Adipocyte (in vitro differentiated cells): ENCODE data around the gene MCF2L2.
A peak's percentile ranks its signal among the peaks of the same experiment; 100 is the strongest.

Experiments used
- DNase-seq: peaks from one replicate; pipeline ENCODE4 v3.0.0-alpha.2; 2015; ENCODE audit warnings: low read depth
- H3K27me3 ChIP-seq: replicated peaks from 2 replicates; pipeline ENCODE4 v1.7.0; 2013; ENCODE audit warnings: mild to moderate bottlenecking, low read length, moderate library complexity; ENCODE audit not compliant: control insufficient read depth, insufficient read depth
- H3K36me3 ChIP-seq: 2 replicates; pipeline ENCODE4 v1.7.0; 2013; ENCODE audit warnings: low read length, mild to moderate bottlenecking, moderate library complexity; ENCODE audit not compliant: control insufficient read depth, insufficient read depth, severe bottlenecking
- H3K4me1 ChIP-seq: 2 replicates; pipeline ENCODE4 v1.7.0; 2013; ENCODE audit warnings: mild to moderate bottlenecking, low read length, moderate library complexity; ENCODE audit not compliant: control insufficient read depth, insufficient read depth
- H3K4me3 ChIP-seq: 2 replicates; pipeline ENCODE4 v1.7.0; 2013; ENCODE audit warnings: mild to moderate bottlenecking, low read length, moderate library complexity
- H3K9ac ChIP-seq: 2 replicates; pipeline ENCODE4 v1.7.0; 2013; ENCODE audit warnings: mild to moderate bottlenecking, low read length, moderate library complexity
- H3K9me3 ChIP-seq: 2 replicates; pipeline ENCODE4 v1.7.0; 2013; ENCODE audit warnings: mild to moderate bottlenecking, low read length, moderate library complexity; ENCODE audit not compliant: control insufficient read depth

The MCF2L2 gene

DNA sequence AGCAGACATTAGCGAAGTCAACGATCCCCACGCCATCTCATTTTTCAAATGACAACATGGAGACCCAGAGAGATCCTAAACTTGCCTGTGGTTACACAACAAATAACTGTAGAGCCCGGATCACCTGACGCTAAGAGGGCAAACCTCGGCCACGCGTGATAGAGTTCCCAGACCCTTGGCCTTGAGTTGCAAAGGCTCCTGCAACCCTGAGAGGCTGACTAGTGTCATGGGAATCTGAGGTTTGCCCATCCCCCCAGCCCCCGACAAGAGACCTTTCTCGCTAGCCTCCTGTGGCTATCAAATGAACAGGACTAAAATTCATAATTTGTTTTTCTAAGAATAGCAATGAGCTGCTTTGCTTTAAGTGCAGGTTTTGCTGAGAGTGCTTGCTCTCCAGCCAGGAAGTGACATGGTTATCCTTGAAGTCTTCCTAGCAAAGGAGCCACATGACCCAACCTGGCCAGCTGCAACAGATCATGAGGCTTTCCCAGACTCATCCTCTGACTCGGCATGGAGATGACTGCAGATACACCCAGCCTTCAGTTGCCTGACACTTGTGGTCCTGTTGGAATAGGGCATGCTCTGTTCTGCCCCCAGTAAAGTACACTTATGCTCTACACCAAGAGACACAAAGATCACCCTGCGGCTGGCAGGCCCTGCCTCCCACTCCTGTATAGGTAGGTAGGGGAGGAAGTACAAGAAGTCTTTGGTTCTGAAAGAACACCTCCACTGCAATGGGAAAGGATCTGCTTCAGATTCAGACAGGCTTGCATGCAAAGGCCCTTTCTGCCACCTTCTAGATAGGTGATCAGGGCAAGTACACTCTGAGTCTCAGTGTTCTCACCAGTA lies 36.0 kb downstream of the MCF2L2 start:
- DNase-seq = no peak
- H3K36me3 ChIP-seq = no peaks in the 10 kb centered on the region
- no peak overlapping the region for H3K4me3 ChIP-seq
- H3K4me1 ChIP-seq = peaks cover 11% of the 10 kb centered on the region
- no peak overlapping the region for H3K9ac ChIP-seq
- H3K9me3 ChIP-seq = no peaks in the 10 kb centered on the region
- H3K27me3 ChIP-seq = peaks cover 10% of the 10 kb centered on the region

DNA sequence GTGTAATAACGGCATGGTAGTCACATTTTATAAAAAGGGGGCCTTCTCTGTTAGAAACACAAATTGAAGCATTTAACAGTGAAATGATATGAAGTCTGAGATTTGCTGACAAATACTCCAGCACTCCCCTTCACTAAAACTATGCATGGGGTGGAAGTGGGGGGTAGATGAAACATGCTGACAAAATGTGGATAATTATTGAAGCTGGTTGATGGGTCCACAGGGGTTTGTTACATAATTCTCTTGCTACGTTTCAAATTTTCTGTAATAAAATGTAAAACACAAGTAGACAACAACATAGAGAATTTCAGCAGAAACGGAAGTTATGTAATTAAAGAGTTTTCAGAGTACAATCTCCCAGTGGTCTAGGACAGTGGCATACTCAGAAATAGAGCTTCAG lies 37.0 kb downstream of the MCF2L2 start:
- H3K27me3 ChIP-seq = peaks cover 10% of the 10 kb centered on the region
- peaks cover 11% of the 10 kb centered on the region for H3K4me1 ChIP-seq
- no peak overlapping the region for H3K4me3 ChIP-seq
- DNase-seq = no peak
- H3K9ac ChIP-seq = no peak overlapping the region
- no peaks in the 10 kb centered on the region for H3K9me3 ChIP-seq
- no peaks in the 10 kb centered on the region for H3K36me3 ChIP-seq

DNA sequence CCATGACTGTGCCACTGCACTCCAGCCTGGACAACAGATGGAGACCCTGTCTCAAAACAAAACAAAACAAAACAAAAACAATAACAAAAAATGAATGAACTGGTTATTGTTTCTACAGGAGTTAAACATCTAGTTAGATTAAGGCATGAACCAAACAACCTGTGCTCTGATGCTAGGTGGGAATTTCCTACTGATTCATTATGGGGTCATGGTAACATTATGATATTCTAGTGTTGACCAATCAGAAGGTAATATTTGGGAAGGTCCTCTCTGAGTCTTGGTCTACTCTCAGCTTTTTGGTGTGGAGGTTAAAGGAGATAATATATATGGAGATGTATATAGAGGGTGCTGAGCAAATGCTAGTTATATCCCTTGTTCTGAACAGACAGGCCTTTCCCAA lies 37.6 kb downstream of the MCF2L2 start:
- Histone ChIP-seq H3K27me3 (peaks cover 10% of the 10 kb centered on the region), H3K9me3 (no peaks in the 10 kb centered on the region), H3K4me1 (peaks cover 14% of the 10 kb centered on the region), H3K36me3 (no peaks in the 10 kb centered on the region), H3K4me3 (no peak overlapping the region), H3K9ac (no peak overlapping the region)
- DNase-seq = no peak

GRCh38 chr3:183388213-183388895 lies 40.1 kb downstream of the MCF2L2 start:
- H3K4me3 ChIP-seq = no peak overlapping the region
- H3K4me1 ChIP-seq = peaks cover 10% of the 10 kb centered on the region
- H3K9me3 ChIP-seq = no peaks in the 10 kb centered on the region
- H3K27me3 ChIP-seq = peaks cover 5% of the 10 kb centered on the region
- no peaks in the 10 kb centered on the region for H3K36me3 ChIP-seq
- DNase-seq = no peak
- no peak overlapping the region for H3K9ac ChIP-seq

DNA sequence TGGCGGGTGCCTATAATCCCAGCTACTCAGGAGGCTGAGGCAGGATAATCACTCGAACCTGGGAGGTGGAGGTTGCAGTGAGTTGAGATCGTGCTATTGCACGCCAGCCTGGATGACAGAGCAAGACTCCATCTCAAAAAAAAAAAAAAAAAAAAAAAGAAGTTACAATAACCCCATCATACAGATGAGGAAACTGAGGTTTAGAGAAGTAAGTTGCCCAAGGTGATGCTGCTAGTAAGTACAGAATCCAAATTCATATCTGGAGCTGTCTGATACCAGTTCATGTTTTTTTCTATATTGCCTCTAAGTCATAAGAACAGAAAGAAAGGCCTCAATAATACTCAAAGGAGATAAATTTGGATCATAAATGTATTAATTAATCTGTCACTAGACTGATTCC lies 40.6 kb downstream of the MCF2L2 start:
- DNase-seq = no peak
- H3K36me3 ChIP-seq = no peaks in the 10 kb centered on the region

DNA sequence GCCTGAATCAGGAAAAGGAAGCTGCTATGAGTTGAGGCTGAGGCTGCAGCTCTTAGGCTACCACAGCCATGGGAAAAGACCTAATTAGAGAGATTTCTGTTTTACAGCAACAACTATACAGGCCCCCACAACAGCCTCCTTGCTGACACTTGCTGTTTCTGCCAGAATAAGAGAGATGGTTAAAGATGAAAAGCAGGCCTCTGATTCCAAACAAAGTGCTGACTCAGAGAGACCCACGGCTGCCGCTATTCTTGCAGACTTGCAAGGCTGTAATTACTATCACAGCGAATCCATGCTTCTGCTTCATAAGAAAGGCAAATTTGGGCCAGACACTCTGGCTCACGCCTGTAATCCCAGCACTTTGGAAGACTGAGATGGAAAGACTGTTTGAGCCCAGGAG lies 41.8 kb downstream of the MCF2L2 start:
- Histone ChIP-seq H3K36me3 (no peaks in the 10 kb centered on the region), H3K9ac (peak overlapping the region; percentile 28), H3K9me3 (no peaks in the 10 kb centered on the region), H3K4me1 (peaks cover 10% of the 10 kb centered on the region), H3K4me3 (no peak overlapping the region), H3K27me3 (no peaks in the 10 kb centered on the region)
- no peak for DNase-seq

More for the DNA sequence above, 40.6 kb downstream of the MCF2L2 start:
- Histone ChIP-seq H3K4me1 (peaks cover 10% of the 10 kb centered on the region), H3K9me3 (no peaks in the 10 kb centered on the region), H3K27me3 (peaks cover 3% of the 10 kb centered on the region), H3K9ac (no peak overlapping the region), H3K4me3 (no peak overlapping the region)

DNA sequence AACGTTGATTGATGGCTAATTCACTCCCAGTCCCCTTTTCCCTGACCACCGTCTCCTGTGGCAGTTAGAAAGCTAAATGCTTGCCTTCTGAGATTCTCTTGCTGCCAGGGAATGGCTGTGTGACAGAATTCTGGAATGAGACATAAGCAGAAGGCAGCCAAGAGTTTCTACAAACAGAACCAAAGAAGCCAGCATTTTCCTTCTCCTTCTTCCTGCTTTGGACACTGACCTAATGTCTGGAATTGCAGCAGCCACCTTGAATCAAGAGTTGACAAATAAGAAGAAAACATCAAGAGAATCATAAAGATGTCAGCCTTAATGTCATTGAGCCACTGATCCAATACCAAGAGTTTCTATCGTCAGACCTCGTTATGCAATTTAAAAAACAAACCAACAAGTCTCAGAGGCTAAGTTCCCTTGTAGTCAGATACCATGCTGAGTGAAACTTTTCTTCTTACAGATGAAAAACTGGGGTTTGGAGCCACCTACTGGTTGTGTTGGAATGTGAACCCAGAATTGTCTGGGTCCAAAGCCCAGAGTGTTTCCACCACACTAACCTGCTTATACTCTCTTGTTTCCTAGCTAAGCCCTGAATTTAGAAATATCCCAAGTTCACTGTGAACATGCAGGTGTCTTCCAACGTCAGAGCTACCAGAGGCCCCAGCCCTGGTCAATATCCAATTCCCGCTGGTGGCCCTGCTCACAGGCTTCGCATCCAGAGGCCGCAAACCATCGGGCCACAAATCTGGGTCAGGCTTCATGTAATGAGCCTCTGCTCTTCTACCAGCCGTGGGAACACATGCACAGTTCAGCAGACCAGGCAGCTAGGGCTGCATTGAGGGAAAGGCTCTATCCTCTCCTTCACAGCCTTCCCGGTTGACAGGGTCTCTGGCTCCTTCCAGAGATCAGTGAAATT lies 42.5 kb downstream of the MCF2L2 start:
- Histone ChIP-seq H3K4me3 (peak overlapping the region; percentile 51), H3K36me3 (no peaks in the 10 kb centered on the region), H3K9ac (peak overlapping the region; percentile 28), H3K27me3 (no peaks in the 10 kb centered on the region), H3K4me1 (peaks cover 10% of the 10 kb centered on the region), H3K9me3 (no peaks in the 10 kb centered on the region)
- peak; percentile 91 for DNase-seq

- H3K9ac ChIP-seq = no peak overlapping the region
- H3K27me3 ChIP-seq = no peaks in the 10 kb centered on the region
- no peak overlapping the region for H3K4me3 ChIP-seq
- no peaks in the 10 kb centered on the region for H3K9me3 ChIP-seq
- DNase-seq = no peak
- H3K4me1 ChIP-seq = peaks cover 10% of the 10 kb centered on the region
- no peaks in the 10 kb centered on the region for H3K36me3 ChIP-seq
These were observed 46.7 kb downstream of the MCF2L2 start for GRCh38 chr3:183381673-183382072.

DNA sequence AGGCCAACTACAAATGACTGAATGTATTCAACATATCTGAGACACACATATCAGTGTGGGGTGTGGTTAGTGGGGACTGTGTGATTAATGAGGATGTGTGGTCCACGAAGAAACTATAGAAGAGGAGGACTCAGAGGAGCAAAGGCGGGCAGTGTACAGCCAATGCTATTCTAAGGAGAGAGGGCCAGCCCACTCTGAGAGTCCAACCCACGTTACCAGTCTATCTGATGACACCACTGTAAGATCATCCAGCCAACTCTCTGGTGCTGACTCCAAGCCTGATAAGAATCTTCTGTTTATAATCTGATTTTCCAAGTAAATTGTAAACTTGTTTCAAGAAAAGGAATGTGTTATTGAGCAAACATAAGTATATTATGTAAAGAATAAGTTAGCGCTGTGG lies 47.2 kb downstream of the MCF2L2 start:
- Histone ChIP-seq H3K4me1 (peaks cover 8% of the 10 kb centered on the region), H3K27me3 (no peaks in the 10 kb centered on the region), H3K36me3 (no peaks in the 10 kb centered on the region), H3K9me3 (no peaks in the 10 kb centered on the region), H3K4me3 (no peak overlapping the region), H3K9ac (no peak overlapping the region)
- DNase-seq = peak; percentile 49

DNA sequence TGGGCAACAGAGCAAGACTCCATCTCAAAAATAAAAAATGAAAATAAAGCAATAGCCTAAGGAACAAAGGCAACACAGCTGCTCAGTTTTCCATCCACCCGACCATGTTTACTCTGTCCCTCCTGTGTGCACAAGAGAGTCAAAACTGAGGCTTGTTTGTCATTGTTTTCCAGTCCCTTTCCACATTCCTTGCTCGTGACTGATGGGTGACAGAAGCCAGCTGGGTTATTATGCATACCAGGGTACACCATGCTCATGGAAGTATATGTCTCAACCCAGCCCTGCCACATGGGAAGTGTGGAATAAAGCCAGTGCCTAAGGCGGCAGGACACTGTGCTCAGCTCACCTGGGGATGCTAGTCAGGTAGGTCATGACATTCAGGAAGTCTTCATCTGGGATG lies 49.5 kb downstream of the MCF2L2 start:
- no peaks in the 10 kb centered on the region for H3K36me3 ChIP-seq
- no peak overlapping the region for H3K4me3 ChIP-seq

DNA sequence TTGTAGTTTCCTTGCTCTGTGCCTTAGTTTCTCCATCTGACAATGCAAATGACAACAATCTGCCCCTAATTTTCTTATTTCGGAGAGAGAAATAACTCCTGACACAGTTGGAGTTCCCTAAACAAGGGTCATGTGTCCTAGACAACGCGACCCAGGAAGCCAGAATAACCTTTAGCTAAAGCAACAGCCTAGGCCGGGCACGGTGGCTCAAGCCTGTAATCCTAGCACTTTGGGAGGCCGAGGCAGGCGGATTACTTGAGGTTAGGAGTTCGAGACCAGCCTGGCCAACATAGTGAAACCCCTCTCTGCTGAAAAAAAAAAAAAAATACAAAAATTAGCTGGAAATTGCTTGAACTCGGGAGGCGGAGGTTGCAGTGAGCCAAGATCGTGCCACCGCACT lies 49.9 kb downstream of the MCF2L2 start:
- no peak for DNase-seq
- no peaks in the 10 kb centered on the region for H3K9me3 ChIP-seq
- no peak overlapping the region for H3K9ac ChIP-seq
- no peaks in the 10 kb centered on the region for H3K36me3 ChIP-seq
- H3K4me1 ChIP-seq = no peaks in the 10 kb centered on the region
- no peaks in the 10 kb centered on the region for H3K27me3 ChIP-seq
- no peak overlapping the region for H3K4me3 ChIP-seq

More for the DNA sequence above, 49.5 kb downstream of the MCF2L2 start:
- Histone ChIP-seq H3K4me1 (no peaks in the 10 kb centered on the region), H3K9me3 (no peaks in the 10 kb centered on the region), H3K9ac (no peak overlapping the region), H3K27me3 (no peaks in the 10 kb centered on the region)
- DNase-seq = no peak
